Measurements from ENCODE around the gene IGLON5. TPM values are rescaled to one million over a fixed set of nuclear protein-coding genes. Genes with fewer than 3 reads are reported as not detected.
A peak's percentile ranks its signal among the peaks of the same experiment; 100 is the strongest.

The IGLON5 gene
- total RNA-seq, 1 experiment from 2014 or later: not detected

DNA sequence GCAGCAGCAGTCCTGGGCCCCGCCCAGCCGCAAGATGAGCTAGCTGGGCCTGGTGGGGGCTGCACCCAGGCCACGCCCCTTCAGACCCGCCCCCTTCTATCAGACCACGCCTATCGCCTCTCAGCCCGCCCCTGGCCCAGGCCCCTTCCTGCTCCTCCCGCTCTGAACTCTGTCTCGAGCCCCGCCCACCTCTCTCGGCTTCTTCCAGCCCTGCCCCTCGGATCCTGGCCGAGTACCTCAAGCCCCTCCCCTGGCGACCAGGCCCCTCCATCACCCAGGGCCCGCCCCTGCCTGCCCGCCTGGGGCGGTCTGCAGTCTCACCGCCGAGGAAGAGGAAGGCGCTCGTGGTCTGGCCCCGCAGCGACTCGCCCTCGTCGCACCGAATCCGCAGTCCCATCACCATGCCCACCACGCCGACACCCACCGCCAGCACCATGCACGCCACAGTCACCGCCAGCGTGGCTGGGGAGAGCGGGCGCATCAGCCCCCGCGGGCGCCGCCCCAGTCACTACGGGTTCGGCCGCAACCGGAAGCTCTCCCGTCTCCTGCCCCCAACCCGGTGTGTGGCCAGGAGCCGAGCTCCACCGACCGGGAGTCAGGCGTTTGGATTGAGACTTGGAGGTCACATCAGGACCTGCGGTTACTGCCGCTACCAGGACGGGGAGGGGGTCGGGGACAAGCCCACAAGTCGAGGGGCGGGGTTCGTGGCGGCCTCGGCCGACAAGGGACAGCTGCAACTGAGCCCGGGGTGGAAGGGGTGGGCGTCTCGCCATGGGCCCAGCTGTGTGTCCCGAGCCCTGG is 56.3 kb downstream of the IGLON5 start (continued):
- no peak for TF ChIP-seq ZBTB33 (IDR thresholded peaks at IDR 0.05; ENCODE audit: extremely low read depth, insufficient replicate concordance, low read length)
- no peak for TF ChIP-seq SRF (IDR thresholded peaks at IDR 0.05; ENCODE audit: low read depth)
- TF ChIP-seq EZH2 (IDR thresholded peaks at IDR 0.05): no peak
- peak; percentile 52; the same call in 1 of the 2 replicates for TF ChIP-seq ZFX (IDR thresholded peaks at IDR 0.05)
- no peak for TF ChIP-seq ELF1 (IDR thresholded peaks at IDR 0.05; ENCODE audit: borderline replicate concordance, low read depth)
- TF ChIP-seq, protein P1, sequence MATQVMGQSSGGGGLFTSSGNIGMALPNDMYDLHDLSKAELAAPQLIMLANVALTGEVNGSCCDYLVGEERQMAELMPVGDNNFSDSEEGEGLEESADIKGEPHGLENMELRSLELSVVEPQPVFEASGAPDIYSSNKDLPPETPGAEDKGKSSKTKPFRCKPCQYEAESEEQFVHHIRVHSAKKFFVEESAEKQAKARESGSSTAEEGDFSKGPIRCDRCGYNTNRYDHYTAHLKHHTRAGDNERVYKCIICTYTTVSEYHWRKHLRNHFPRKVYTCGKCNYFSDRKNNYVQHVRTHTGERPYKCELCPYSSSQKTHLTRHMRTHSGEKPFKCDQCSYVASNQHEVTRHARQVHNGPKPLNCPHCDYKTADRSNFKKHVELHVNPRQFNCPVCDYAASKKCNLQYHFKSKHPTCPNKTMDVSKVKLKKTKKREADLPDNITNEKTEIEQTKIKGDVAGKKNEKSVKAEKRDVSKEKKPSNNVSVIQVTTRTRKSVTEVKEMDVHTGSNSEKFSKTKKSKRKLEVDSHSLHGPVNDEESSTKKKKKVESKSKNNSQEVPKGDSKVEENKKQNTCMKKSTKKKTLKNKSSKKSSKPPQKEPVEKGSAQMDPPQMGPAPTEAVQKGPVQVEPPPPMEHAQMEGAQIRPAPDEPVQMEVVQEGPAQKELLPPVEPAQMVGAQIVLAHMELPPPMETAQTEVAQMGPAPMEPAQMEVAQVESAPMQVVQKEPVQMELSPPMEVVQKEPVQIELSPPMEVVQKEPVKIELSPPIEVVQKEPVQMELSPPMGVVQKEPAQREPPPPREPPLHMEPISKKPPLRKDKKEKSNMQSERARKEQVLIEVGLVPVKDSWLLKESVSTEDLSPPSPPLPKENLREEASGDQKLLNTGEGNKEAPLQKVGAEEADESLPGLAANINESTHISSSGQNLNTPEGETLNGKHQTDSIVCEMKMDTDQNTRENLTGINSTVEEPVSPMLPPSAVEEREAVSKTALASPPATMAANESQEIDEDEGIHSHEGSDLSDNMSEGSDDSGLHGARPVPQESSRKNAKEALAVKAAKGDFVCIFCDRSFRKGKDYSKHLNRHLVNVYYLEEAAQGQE (IDR thresholded peaks at IDR 0.05; ENCODE audit: low read depth): no peak
- peak; percentile 69 for TF ChIP-seq SP1 (IDR thresholded peaks at IDR 0.05; ENCODE audit: low read depth)
